Caki2 (cell line): ENCODE measurements around the gene ZNF148. TPM values are rescaled to one million over a fixed set of nuclear protein-coding genes. Genes with fewer than 3 reads are reported as not detected.

Source experiments
- DNase-seq: peaks from one replicate; pipeline ENCODE4 v3.0.0-alpha.2; 2015; ENCODE audit warnings: low read depth
- in situ Hi-C: cut with HindIII; loops from 2 replicates; pipeline ENCODE4 v1.10.0; 2016; ENCODE audit warnings: low sequenced_read_pairs, low pct_unique_long_range_greater_than_20kb, mixed read lengths
- total RNA-seq: library from RNA; depleted of rRNA; stranded (reverse); fragments of >200 nt; shearing (Covaris generic); gene quantifications from 2 replicates; pipeline ENCODE4 v1.2.3, GENCODE V29; 2014; ENCODE audit warnings: low replicate concordance

Gene ZNF148
- total RNA-seq, 1 experiment from 2014 or later = 15.2 TPM

DNA sequence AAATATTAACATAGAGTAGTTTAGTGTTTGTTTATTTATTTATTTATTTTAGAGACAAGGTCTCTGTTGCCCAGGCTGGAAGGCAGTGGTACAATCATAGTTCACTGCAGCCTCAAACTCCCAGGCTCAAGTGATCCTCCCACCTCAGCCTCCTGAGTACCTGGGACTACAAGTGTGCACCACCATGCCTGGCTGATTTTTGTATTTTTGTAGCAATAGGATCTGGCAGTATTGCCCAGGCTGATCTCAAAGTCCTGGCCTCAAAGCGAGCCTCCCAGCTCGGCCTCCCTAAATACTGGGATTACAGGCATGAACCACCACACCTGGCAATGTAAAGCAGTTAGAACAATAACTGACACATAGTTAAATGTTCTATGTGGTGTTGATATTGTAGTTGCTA is 4.4 kb upstream of the ZNF148 start:
- DNase-seq = no peak
- in situ Hi-C loops = no loop called here

DNA sequence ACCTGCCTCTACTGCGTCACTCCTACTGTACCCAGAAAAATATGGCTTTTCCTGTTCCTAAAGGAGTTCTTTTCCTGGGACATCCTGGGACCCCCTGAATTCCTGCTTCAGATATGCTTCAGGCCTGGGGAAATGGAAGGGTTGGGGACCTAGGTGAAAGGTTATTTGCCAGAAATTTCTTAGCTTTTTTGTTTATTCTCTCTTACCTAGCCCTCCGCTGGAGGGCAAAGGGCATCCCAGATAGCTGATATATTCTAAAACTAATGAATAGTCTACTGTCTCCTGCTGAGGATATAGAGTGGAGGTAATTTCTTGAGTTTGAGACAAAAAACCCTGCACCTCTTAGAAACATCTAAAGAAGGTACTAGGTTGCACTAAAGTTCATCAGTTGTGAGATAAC is 3.6 kb upstream of the ZNF148 start:
- in situ Hi-C loops = no loop called here
- no peak for DNase-seq

GRCh38 chr3:125375950-125376679 is 990 bp upstream of the ZNF148 start:
- in situ Hi-C loops = no loop called here
- no peak for DNase-seq

GRCh38 chr3:125374501-125374995 is 577 bp downstream of the ZNF148 start:
- peak; percentile 30 for DNase-seq
- in situ Hi-C loops = no loop called here

GRCh38 chr3:125367403-125368230 is 7.5 kb downstream of the ZNF148 start:
- DNase-seq = no peak
- in situ Hi-C loops = no loop called here

DNA sequence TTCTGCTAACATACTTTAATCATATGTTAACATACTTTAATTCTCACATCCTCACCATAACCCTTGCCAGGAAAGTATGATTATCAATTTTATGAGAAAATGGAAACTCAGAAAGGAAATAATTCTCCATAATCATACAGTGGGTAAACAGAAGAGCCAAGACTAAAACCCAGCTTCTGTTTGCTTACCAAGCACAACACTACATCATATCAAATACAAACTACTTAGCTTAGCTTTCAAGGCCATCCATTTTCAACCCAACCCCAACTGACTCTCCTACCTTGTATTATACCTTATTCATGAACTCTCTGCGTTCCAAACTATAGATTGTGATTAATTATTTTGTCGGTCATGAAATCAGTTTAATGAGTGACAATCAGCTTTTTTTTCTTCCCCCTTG is 9.0 kb downstream of the ZNF148 start:
- no peak for DNase-seq
- in situ Hi-C loops = no loop called here

- no peak for DNase-seq
- in situ Hi-C loops = no loop called here
Observed at GRCh38 chr3:125359700-125360099, 15.4 kb downstream of the ZNF148 start.

DNA sequence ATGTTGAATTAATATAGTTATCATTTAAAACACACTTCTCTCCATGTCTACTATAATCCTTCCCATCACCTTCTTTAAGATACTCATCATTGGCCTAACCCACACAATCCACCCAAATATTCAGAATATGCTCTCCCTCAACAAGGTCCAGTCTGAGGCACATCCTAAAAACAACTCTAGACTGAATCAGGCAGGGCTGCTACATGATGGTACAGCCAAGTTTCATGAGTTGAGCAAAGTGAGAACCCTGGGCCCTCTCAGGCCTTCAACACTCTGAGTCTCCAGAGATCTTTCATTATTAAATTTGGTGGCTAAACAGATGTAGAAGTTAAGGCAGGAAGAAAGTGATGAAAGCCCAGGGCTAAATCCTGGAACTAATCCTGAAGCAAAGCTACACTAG is 16.2 kb downstream of the ZNF148 start:
- no peak for DNase-seq
- in situ Hi-C loops = no loop called here

GRCh38 chr3:125357837-125358236 is 17.3 kb downstream of the ZNF148 start:
- no peak for DNase-seq
- in situ Hi-C loops = no loop called here

GRCh38 chr3:125357032-125357658 is 18.0 kb downstream of the ZNF148 start:
- in situ Hi-C loops = no loop called here
- DNase-seq = peak; percentile 76

DNA sequence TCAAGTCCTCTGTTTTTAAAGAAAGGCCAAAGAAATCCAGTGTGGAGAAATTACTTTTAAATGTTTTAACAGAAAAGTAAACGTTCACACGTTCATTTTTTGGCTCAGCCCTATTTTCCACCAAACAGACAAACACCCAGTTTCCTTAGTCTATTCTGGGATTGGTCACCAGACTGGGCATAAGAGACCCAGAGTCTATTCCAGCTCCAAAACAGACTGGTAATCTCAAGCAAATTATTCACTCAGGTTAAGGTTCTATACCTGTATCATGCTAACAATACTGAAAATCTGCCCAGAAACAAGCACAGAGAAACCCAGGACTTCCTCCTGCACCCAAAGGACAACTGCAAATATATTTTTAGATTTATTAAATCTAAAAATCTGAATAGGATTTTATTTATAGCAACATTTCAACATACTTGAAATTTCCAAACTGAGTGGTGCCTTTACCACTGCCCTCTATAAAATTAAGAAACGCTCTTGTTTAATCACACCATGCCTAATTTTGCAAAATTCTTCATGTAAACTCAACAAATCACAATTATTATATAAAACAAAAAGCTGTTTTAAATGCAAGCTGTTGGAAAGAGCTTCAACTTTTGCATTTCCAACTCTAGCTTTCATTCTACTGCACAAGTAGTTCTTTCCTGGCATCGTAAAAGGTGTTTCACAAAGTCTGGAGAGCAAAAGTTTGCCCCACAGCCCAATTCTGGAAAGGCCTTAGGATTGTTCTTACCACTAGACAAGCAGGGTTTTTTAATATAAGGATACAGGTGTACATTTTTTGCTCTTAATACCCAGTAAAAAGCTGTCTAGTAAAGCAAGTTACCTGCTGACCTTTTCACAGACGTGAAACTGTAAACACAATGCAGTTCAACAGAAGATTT is 18.7 kb downstream of the ZNF148 start:
- in situ Hi-C loops = no loop called here
- no peak for DNase-seq

GRCh38 chr3:125353659-125354058 is 21.5 kb downstream of the ZNF148 start:
- in situ Hi-C loops = no loop called here
- no peak for DNase-seq

- in situ Hi-C loops = no loop called here
- DNase-seq = no peak
Observed at GRCh38 chr3:125353128-125353527, 22.0 kb downstream of the ZNF148 start.

DNA sequence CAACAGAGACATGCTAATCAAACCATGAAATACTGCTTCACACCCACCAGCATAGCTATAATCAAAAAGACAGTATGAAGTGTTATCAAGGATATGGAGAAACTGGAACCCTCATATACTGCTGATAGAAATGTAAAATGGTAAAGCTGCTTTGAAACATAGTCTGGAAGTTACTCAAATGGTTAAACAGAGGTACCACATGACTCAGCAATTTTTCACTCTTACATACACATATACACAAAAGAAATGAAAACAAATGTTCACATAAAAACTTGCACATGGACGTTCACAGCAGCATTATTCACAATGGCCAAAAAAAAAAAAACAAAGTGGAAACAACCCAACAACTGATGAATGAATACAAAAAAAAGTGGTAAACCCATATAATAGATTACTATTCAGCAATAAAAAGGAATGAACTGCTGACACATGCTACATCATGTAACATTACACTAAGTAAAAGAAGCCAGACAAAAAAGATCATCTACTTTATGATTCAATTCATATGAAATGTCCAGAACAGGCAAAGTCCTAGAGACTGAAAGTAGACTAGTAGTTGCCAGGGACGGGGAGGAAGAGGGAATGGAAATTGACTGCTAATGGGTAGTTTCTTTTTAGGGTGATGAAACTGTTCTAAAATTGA is 23.2 kb downstream of the ZNF148 start:
- in situ Hi-C loops = no loop called here
- DNase-seq = peak; percentile 21

DNA sequence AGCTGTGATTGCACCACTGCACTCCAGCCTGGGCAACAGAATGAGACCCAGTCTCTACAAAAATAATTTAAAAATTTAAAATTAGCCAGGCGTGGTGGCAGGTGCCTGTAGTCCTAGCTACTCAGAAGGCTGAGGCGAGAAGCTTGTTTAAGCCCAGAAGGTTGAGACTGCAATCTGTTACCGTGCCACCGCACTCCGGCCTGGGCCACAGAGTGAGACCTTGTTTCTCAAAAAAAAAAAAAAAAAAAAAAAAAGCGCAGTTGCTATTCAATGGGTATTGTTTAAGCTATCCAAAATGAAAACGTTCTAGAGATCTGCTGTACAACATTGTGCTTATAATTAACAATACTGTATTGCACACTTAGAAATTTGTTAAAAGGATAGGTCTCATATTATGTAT is 24.0 kb downstream of the ZNF148 start:
- in situ Hi-C loops = no loop called here
- DNase-seq = no peak

DNA sequence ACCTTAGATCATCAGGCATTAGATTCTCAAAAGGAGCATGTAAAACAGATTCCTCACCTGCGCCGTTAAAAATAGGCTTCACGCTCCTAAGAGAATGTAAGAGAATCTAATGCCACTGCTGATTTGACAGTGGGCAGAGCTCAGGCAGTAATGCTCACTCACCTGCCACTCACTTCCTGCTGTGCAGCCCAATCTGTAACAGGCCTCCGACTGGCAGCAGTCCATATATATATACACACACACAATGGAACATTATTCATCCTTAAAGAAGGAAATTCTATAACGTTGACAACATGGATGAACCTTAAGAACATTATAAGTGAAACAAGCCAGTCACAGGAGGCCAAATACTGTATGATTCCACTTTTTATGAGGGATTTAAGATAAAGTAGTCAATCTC is 24.5 kb downstream of the ZNF148 start:
- in situ Hi-C loops = no loop called here
- DNase-seq = no peak

GRCh38 chr3:125349556-125350165 is 25.5 kb downstream of the ZNF148 start:
- in situ Hi-C loops = no loop called here
- DNase-seq = no peak
